GM19463 (cell line): Measurements from ENCODE around the gene PRDM7.
A peak's percentile ranks its signal among the peaks of the same experiment; 100 is the strongest.
"Not testable (repeated sequence)": the region's sequence is repeated elsewhere in the genome, so short reads cannot be mapped to it uniquely, and the experiment has no call there.

Experiments used
- ATAC-seq: cut with Tn5 transposase; IDR thresholded peaks from one replicate; pipeline ENCODE4 v1.9.1; 2021; ENCODE audit warnings: mild to moderate bottlenecking, moderate library complexity; ENCODE audit not compliant: unreplicated experiment

Gene PRDM7

DNA sequence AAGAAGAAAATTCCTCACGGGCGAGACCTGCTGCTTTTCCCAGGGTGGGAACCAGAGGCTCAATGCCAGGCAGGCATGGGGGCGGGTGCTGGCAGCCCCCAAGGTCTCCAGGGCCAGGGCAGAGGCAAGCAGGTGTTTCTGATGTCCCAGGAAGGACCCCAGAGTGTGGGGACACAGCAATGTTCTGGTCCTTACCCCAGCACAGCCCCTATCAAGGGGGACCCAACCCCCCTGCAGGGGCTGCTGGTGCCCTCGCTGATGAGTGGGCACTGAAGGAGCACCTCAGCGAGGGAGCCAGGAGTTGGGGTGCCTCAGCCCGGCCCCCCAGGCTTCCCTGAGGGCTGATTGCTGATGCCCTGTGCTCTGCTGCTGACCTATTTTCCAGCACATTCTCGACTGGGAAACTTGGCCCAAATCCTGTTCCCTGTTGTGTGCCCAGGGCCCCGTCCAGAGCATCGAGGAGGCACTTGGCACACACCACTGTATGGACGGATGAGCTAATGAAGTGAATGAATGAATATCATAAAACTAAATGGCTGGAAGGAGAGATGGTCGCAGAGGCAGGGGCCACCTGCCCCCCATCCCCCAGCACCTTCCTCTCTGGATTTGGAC is 60.7 kb downstream of the PRDM7 start:
- ATAC-seq = no peak

DNA sequence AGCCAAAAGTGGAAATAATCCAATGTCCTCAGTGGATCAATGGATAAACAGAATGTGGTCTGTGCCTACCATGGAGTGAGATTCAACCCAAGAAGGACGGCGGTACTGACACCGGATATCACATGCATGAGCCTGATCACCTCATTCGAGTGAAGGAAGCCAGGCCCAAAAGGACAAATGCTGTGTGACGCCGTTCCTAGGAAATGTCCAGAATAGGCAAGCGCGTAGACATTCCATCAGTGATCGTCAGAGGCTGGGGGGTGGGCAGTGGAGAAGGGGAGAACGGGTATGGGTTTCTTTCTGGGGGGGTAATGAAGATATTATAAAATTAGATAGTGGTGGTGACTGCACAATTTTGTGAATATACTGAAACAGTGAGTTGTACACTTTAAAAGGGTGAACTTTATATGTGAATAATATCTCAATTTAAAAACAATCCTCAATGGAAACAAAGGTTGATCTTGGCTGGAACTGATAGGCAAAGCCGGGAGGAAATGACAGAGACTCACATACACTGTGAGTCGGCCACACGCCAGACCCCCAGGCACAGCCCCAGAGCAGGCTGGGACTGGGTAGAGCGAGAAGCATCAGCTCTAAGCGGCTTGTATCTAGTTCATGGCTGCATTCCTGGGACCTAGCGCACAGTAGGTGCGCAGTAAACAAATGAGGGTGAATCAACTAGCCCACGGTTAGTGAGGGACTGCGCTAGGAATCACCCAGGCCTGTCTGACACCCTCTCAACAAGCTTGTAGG is 61.4 kb downstream of the PRDM7 start:
- no peak for ATAC-seq

DNA sequence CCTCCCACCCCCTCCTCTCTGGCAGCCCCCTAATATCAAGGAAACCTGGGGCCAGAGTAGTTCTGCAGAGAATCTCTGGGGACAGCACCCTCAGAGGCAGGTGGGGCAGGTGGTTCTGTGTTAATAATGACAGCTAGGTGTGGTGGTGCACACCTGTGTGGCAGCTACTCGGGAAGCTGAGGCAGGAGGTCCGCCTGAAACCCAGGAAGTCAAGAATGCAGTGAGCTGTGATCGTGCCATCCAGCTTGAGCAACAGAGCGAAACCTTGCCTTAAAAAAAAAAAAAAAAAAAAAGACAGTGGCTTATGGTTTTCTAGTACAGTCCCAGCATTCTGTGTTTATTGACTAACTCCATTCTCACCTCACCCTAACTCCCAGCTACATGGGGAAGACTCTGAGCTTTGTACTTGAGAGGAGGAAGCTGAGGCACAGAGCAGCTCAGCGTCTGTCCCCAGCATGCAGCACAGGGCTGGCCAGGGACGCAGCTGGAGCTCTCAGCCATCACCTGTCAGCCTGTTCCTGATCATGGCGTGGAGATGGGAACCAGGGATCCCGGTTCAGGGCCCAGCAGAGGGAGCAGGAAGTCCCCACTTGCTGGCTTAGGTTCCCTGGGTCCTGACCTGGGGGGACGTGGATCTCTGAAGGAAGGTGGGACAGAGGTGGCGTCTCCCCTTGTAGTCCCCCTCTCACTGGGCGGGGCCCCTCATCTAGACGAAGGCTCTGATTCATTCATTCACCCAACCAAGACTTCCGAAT is 64.0 kb downstream of the PRDM7 start:
- no peak for ATAC-seq

DNA sequence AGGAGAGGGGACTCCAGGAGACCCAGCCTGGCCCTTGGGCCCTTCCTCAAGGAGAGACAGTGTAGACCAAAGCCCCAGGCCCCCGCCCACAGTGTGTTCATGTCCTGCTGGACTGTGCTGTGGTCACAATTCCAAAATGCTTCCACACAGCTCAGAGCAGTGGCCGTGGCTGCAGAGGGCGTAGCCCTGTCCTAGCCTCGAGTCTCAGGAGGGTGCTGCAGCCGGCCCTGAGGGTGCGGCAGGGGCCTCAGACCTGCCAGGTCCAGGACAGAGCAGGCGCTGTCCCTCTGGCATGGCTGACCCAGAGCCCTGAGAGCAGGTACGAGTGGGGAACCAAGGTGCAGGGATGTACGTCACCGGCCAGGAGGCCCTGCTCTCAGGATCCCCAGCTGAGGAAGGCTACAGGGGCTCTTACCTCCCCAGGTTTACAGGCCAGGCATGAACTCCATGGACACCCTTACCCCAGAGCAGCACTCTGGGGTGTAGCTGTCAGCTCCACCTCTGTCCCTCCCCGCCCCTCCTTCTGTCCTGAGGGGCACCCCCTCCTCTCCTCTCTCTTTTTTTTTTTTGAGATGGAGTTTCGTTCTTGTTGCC is 65.1 kb downstream of the PRDM7 start:
- no peak for ATAC-seq

DNA sequence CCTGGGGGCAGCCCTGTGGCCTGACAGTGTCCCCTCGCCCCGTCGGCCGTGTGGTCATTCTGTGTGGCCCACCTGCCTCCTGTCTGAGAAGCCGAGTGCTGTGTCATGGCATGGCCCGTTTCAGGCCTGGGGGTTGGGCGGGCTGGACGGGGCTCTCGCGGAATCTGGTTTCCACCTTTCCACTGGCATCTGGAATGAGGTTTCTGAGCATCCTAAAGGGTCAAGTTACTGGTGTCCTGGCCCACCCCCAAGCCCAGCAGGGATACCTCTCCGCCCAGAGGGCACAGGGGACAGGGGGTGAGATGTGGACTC is 65.7 kb downstream of the PRDM7 start:
- ATAC-seq = no peak

DNA sequence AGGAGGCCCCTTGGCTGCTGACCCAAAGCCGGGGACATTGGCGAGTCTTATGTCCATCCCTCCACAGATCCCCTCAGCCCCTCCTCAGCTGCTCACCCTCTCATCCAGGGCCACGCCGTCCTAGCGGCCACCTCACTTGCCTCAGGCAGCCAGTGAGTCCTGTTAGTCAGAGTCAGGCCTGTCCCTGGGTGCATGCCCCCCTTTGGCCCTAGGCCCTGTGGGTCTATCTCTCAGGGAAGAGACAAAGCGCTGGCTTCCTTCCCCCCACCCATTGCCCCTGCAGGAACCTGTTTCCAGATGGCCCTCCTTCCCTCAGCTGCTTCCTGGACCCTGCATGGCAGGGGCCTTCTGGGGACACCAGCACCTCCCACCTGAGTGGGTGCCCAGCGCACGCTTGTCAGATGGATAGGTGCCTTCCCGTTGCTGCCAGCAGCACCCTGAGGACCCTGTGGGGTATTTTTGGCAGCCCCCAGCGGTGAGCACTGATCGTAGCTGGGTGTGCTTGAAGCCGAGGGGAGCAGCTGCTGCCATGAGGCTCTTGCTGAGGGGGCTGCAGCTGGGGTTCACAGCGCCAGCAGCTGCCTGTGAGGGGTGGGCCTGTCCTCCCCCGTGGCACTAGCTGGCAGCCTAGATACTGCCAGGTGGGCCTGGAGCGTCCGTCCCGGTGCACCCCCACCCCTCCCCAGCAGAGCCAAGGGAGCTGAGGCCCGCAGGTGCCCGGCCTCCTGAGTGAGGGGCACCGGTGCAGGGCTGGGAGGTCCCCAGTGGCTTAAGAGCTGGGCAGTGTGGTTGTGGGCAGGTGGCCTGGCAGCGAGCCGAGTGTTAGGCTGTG is 66.2 kb downstream of the PRDM7 start:
- no peak for ATAC-seq

DNA sequence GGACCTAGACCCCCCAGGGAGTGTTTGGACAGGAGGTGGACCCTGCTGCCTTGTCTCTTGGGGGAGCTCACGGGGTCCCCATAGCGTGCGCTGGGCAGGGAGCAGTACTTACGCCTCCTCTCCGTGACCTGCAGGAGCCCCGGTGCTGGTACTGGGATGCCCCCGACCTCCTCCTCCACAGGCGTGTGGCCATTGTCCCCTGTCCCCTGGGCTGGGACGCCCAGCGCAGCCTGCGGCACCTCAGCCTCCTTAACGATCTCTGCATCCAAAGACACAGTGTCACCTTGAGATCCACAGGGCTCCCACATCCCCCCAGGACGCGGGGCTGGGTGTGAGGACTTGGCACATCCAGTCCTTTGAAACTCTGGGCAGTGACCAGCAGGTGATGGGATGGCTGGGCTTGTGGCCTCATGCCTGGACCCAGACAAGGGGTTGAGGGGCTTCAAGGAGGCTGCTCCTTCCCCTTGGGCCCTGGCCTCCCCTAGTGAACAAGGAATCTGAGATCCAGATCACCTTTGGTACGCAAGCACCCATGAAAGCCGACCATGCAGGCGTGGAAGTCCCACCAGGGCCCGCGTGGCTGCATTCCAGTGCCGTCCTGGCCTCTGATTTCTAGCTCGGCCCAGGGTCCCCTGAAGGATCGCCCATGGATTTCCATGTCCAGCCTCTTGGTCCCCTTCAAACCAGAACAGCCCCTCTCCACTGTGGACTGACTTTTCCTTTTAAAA is 67.8 kb downstream of the PRDM7 start:
- ATAC-seq = no peak

DNA sequence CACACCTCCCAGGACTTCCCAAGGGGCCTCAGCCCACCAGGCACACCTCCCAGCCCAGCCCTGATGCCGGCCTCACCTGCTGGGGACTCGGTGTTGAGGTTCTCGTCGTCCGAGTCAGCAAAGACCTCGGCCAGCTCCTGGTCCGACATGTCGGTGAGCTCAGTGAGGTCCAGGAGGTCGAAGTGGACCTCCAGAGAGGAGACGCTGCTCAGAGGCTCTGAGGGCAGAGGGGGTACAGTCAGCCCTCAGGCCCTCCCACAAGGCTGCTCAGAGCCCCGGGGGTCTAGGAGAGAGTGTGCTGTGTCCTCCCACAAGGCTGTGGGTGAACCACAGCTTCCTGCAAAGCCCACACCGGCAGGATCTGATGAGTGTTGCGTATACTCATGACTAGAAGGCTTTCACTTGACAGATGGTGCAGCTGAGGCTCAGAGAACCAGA is 68.4 kb downstream of the PRDM7 start:
- ATAC-seq = peak; percentile 73

DNA sequence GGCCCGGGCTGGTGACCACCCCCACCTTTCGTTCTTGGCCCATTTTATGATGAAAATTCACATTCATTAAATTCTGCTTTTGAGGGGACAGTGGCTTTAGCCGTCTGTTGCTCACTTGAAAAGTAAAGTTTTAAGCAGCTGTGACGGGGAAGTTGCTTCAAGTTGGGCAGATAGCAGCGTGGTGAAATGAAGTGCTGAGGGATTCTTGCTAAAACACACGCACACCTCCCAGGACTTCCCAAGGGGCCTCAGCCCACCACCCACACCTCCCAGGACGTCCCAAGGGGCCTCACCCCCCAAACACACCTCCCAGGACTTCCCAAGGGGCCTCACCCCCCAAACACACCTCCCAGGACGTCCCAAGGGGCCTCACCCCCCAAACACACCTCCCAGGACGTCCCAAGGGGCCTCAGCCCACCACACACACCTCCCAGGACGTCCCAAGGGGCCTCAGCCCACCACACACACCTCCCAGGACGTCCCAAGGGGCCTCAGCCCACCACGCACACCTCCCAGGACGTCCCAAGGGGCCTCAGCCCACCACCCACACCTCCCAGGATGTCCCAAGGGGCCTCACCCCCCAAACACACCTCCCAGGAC is 69.4 kb downstream of the PRDM7 start:
- ATAC-seq = not testable (repeated sequence)

DNA sequence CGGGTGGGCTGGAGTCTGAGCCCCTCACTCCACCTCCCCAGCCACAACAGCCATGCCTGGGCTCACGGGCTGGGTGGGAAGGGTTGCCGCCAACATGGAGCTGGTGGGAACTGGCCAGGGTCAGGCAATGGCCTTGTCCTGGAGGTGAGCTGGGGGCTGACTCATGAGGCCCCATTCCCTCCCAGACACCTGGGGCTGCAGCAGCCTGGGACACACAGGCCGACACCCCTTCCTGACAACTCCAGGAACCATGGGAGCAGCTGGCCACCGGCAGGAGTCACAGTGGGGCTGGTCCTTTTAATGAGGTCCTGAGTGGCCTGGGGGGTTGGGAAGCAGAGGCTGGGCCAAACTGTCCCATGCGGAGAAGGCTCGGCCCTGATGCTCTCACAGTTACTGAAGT is 70.1 kb downstream of the PRDM7 start:
- no peak for ATAC-seq
